H9 (cell line): ENCODE measurements around the gene C20orf144. TPM values are rescaled to one million over a fixed set of nuclear protein-coding genes. Genes with fewer than 3 reads are reported as not detected.

Experiments used
- DNase-seq: peaks from one replicate; pipeline ENCODE4 v3.0.0-alpha.2; 2017
- H2AFZ ChIP-seq: one replicate; pipeline ENCODE4 v1.6.1; 2013; ENCODE audit warnings: mild to moderate bottlenecking, low read length, control low read depth, moderate library complexity
- H2AK5ac ChIP-seq: 2 replicates; pipeline ENCODE4 v1.6.1; 2013; ENCODE audit warnings: low read length, control low read depth, mixed read lengths; ENCODE audit not compliant: insufficient read length
- H2BK120ac ChIP-seq: one replicate; pipeline ENCODE4 v1.6.1; 2013; ENCODE audit warnings: low read depth, mild to moderate bottlenecking, low read length, control low read depth, inconsistent platforms; ENCODE audit not compliant: poor library complexity, severe bottlenecking
- H2BK12ac ChIP-seq: 2 replicates; pipeline ENCODE4 v1.6.1; 2013; ENCODE audit warnings: low read length, control low read depth, mixed read lengths, low read depth; ENCODE audit not compliant: insufficient read length
- H2BK15ac ChIP-seq: 2 replicates; pipeline ENCODE4 v1.6.1; 2013; ENCODE audit warnings: low read depth, low read length, control low read depth
- H2BK20ac ChIP-seq: one replicate; pipeline ENCODE4 v1.6.1; 2013; ENCODE audit warnings: low read depth, mild to moderate bottlenecking, low read length, control low read depth, inconsistent platforms; ENCODE audit not compliant: poor library complexity, severe bottlenecking
- H2BK5ac ChIP-seq: 2 replicates; pipeline ENCODE4 v1.6.1; 2013; ENCODE audit warnings: low read length, control low read depth, mixed read lengths; ENCODE audit not compliant: insufficient read length
- H3K14ac ChIP-seq: 2 replicates; pipeline ENCODE4 v1.6.1; 2013; ENCODE audit warnings: low read length, control low read depth; ENCODE audit not compliant: insufficient read depth
- H3K18ac ChIP-seq: 2 replicates; pipeline ENCODE4 v1.6.1; 2013; ENCODE audit warnings: low read depth, mild to moderate bottlenecking, mixed read lengths, low read length, control low read depth; ENCODE audit not compliant: insufficient read length
- H3K23ac ChIP-seq: 2 replicates; pipeline ENCODE4 v1.6.1; 2013; ENCODE audit warnings: low read length, control low read depth, mixed read lengths, low read depth; ENCODE audit not compliant: insufficient read length
- H3K23me2 ChIP-seq: 2 replicates; pipeline ENCODE4 v1.6.1; 2013; ENCODE audit warnings: low read depth, mild to moderate bottlenecking, mixed read lengths, low read length, control low read depth; ENCODE audit not compliant: insufficient read length, poor library complexity, severe bottlenecking
- H3K27ac ChIP-seq: 2 replicates; pipeline ENCODE4 v1.5.1; 2013; ENCODE audit warnings: low read length, control low read depth, mixed read lengths, low read depth; ENCODE audit not compliant: insufficient read length
- H3K27me3 ChIP-seq: 2 replicates; pipeline ENCODE4 v1.6.1; 2013; ENCODE audit warnings: low read length, control low read depth, inconsistent platforms; ENCODE audit not compliant: insufficient read depth
- H3K4ac ChIP-seq: 2 replicates; pipeline ENCODE4 v1.6.1; 2013; ENCODE audit warnings: low read depth, mild to moderate bottlenecking, control low read depth, inconsistent platforms, low read length, moderate library complexity
- H3K4me1 ChIP-seq: 2 replicates; pipeline ENCODE4 v1.6.1; 2013; ENCODE audit warnings: low read length, control low read depth, inconsistent platforms; ENCODE audit not compliant: insufficient read depth
- H3K4me2 ChIP-seq: 2 replicates; pipeline ENCODE4 v1.6.1; 2013; ENCODE audit warnings: low read length, control low read depth, mixed read lengths; ENCODE audit not compliant: insufficient read length, insufficient read depth
- H3K56ac ChIP-seq: 2 replicates; pipeline ENCODE4 v1.6.1; 2013; ENCODE audit warnings: low read depth, mild to moderate bottlenecking, mixed read lengths, low read length, control low read depth; ENCODE audit not compliant: insufficient read length
- H3K79me1 ChIP-seq: 2 replicates; pipeline ENCODE4 v1.6.1; 2013; ENCODE audit warnings: low read depth, mild to moderate bottlenecking, moderate library complexity, low read length, control low read depth, inconsistent platforms; ENCODE audit not compliant: insufficient read depth, poor library complexity, severe bottlenecking
- H3K79me2 ChIP-seq: 2 replicates; pipeline ENCODE4 v1.6.1; 2013; ENCODE audit warnings: low read length, control low read depth, inconsistent platforms; ENCODE audit not compliant: insufficient read depth
- H3K9ac ChIP-seq: 2 replicates; pipeline ENCODE4 v1.6.1; 2013; ENCODE audit warnings: low read length, control low read depth, mixed read lengths; ENCODE audit not compliant: insufficient read length; ENCODE audit errors: extremely low read depth
- H3K9me3 ChIP-seq: one replicate; pipeline ENCODE4 v1.6.1; 2013; ENCODE audit warnings: low read depth, low read length, inconsistent platforms; ENCODE audit not compliant: control insufficient read depth
- H3T11ph ChIP-seq: one replicate; pipeline ENCODE4 v1.6.1; 2013; ENCODE audit warnings: mild to moderate bottlenecking, low read length, control low read depth, inconsistent platforms
- H4K20me1 ChIP-seq: one replicate; pipeline ENCODE4 v1.6.1; 2013; ENCODE audit not compliant: control insufficient read depth, insufficient read length, insufficient read depth
- H4K5ac ChIP-seq: 2 replicates; pipeline ENCODE4 v1.6.1; 2013; ENCODE audit warnings: low read depth, mild to moderate bottlenecking, mixed read lengths, low read length, control low read depth; ENCODE audit not compliant: insufficient read length
- H4K8ac ChIP-seq: replicated peaks from 2 replicates; pipeline ENCODE4 v1.6.1; 2013; ENCODE audit warnings: low read length, control low read depth, mixed read lengths, low read depth; ENCODE audit not compliant: insufficient read length
- H4K91ac ChIP-seq: 2 replicates; pipeline ENCODE4 v1.6.1; 2013; ENCODE audit warnings: low read depth, mild to moderate bottlenecking, moderate library complexity, mixed read lengths, low read length, control low read depth; ENCODE audit not compliant: insufficient read length
- H3K27ac Mint-ChIP-seq, 3 experiments: 2 replicates in 2 of 3; 3 replicates in 1 of 3; pipeline ENCODE4 v1.8.0; 2020 to 2021; ENCODE audit warnings: mixed read lengths in 3 of 3, mild to moderate bottlenecking in 1 of 3, moderate library complexity in 1 of 3
- H3K27me3 Mint-ChIP-seq: 2 replicates; pipeline ENCODE4 v1.8.0; 2021; ENCODE audit warnings: low read depth, mild to moderate bottlenecking, moderate library complexity, mixed read lengths
- H3K36me3 Mint-ChIP-seq, 3 experiments: 2 replicates in 2 of 3; 3 replicates in 1 of 3; pipeline ENCODE4 v1.8.0; 2020 to 2021; ENCODE audit warnings: low read depth in 3 of 3, mixed read lengths in 3 of 3; ENCODE audit not compliant: insufficient read depth in 1 of 3
- H3K4me1 Mint-ChIP-seq, 2 experiments: 2 replicates each; pipeline ENCODE4 v1.8.0; 2020; ENCODE audit warnings: mixed read lengths in 2 of 2
- H3K4me3 Mint-ChIP-seq, 2 experiments: 2 replicates in 1 of 2; 3 replicates in 1 of 2; pipeline ENCODE4 v1.8.0; 2020 to 2021; ENCODE audit warnings: mild to moderate bottlenecking in 2 of 2, mixed read lengths in 2 of 2, moderate library complexity in 1 of 2
- H3K9me3 Mint-ChIP-seq, 2 experiments: 2 replicates in 1 of 2; 3 replicates in 1 of 2; pipeline ENCODE4 v1.8.0; 2020; ENCODE audit warnings: mild to moderate bottlenecking in 2 of 2, mixed read lengths in 2 of 2, moderate library complexity in 1 of 2
- CTCF ChIP-seq: fragments of 200-600 bp; sonication (generic); conservative IDR thresholded peaks from 3 replicates; pipeline ENCODE4 v1.8.0; 2021; ENCODE audit warnings: antibody characterized with exemption, mild to moderate bottlenecking
- WGBS: extraction: QIAGEN DNeasy Blood & Tissue Kit; methylation state at CpG from one replicate; pipeline ENCODE4 v1.1.7; 2013; ENCODE audit warnings: missing lambda C conversion rate, low lambda C conversion rate, mixed read lengths; ENCODE audit not compliant: insufficient read length; ENCODE audit errors: extremely low coverage; 5-methylcytosine and 5-hydroxymethylcytosine counted together
- total RNA-seq: library from RNA; stranded (reverse); gene quantifications from 2 replicates; pipeline ENCODE4 v1.2.1, GENCODE V29; 2021

C20orf144 gene
- total RNA-seq, 1 experiment from 2014 or later: 0.26 TPM

GRCh38 chr20:33650111-33650752 lies 11.9 kb upstream of the C20orf144 start:
- no peak overlapping the region for H3K4ac ChIP-seq
- H3K14ac ChIP-seq: no peak overlapping the region
- no peak overlapping the region for H3K4me2 ChIP-seq
- no peaks in the 10 kb centered on the region for H3K79me1 ChIP-seq
- no peak overlapping the region for H3K9ac ChIP-seq
- no peak for TF ChIP-seq CTCF
- no peaks in the 10 kb centered on the region for H3K27me3 ChIP-seq
- H3K4me1 ChIP-seq: no peaks in the 10 kb centered on the region
- H2BK15ac ChIP-seq: no peak overlapping the region
- no peaks in the 10 kb centered on the region for H3K79me2 ChIP-seq
- H3K23me2 ChIP-seq: no peaks in the 10 kb centered on the region
- DNase-seq: no peak
- no peak overlapping the region for H4K8ac ChIP-seq
- H3K4me1 Mint-ChIP-seq: peaks cover 31 to 35% of the 10 kb centered on the region in 2 experiments
- no peak overlapping the region for H2BK20ac ChIP-seq
- 0 out of 7 replicates have a peak overlapping the region, but pooled peaks of 1 of the 3 experiments have one; percentile 44 for H3K27ac Mint-ChIP-seq
- no peaks in the 10 kb centered on the region for H3K9me3 ChIP-seq
- H3K23ac ChIP-seq: no peak overlapping the region
- H2AK5ac ChIP-seq: no peak overlapping the region
- no peak overlapping the region for H4K5ac ChIP-seq
- no peak overlapping the region for H2BK120ac ChIP-seq
- peaks cover 7 to 14% (median 12%) of the 10 kb centered on the region in 3 experiments; a peak in 6 of 7 replicates for H3K36me3 Mint-ChIP-seq
- no peak overlapping the region for H3T11ph ChIP-seq
- H3K27me3 Mint-ChIP-seq: no peaks in the 10 kb centered on the region; the same call in 1 of the 2 replicates
- no peak overlapping the region for H2BK5ac ChIP-seq
- H3K4me3 Mint-ChIP-seq: no peak overlapping the region
- H3K56ac ChIP-seq: no peak overlapping the region
- H2AFZ ChIP-seq: no peak overlapping the region
- no CpG with 5 or more reads among the region's 11 CpGs for WGBS
- no peak overlapping the region for H3K27ac ChIP-seq
- H3K18ac ChIP-seq: no peak overlapping the region
- no peak overlapping the region for H4K91ac ChIP-seq
- no peaks in the 10 kb centered on the region; a peak in 1 of 5 replicates for H3K9me3 Mint-ChIP-seq
- H2BK12ac ChIP-seq: no peak overlapping the region
- no peaks in the 10 kb centered on the region for H4K20me1 ChIP-seq
